ENCODE data around the gene LIMCH1. TPM values are rescaled to one million over a fixed set of nuclear protein-coding genes. Genes with fewer than 3 reads are reported as not detected.

Gene LIMCH1
- total and polyA plus RNA-seq, 2 of the 8 experiments (the other 6 are each of a cell fraction or from before 2014, with no cell fraction given): 2.7 to 3.0 TPM

DNA sequence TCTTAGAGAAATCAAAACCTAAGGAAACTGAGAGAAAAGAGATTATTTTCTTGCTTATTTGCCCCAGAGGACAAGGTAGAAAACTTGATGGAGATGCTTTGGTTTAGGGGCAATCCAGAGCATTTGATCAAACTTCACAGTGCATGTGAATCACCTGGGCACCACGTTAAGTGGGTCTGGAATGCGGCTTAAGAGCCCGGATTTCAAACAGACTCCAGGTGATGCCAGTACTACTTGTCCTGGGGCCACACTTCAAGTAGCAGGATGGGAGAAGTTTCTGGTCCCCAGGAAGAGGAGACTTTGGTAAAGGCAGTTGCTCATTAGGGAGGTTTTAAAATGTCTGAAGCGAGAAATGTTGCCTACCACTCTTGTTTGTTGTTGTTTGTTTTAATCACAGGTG lies 158.8 kb downstream of the LIMCH1 start:
- FAIRE-seq (no peak), DNase-seq (ENCODE audit: low read depth in 1 of 2, low spot score in 2 of 2) (no peak)
- ChIA-PET CTCF (ENCODE audit: partially characterized antibody) (interaction anchor here (0.6 to 1.7 kb wide), 4 partner anchors 35 to 387 kb away, joined by 3 to 14 read pairs (median 4); no protein-coding TSS in a partner anchor), POLR2A (ENCODE audit: partially characterized antibody) (no interaction called here)
- Histone ChIP-seq H3K4me1 (replicated peaks in 1 of 4; ENCODE audit: control insufficient read depth in 3 of 4, insufficient read depth in 4 of 4, low read length in 3 of 4) (no peaks in the 10 kb centered on the region), H2AFZ (ENCODE audit: low read length) (no peak overlapping the region), H3K4me3 (ENCODE audit: extremely low read depth in 1 of 4, insufficient read depth in 2 of 4, low read depth in 3 of 4, low read length in 4 of 4) (no peak overlapping the region), H3K4ac (replicated peaks; ENCODE audit: insufficient read length, low read depth, low read length) (no peak overlapping the region), H2BK120ac (replicated peaks; ENCODE audit: low read depth, low read length) (no peak overlapping the region), H3K79me1 (ENCODE audit: low read depth, low read length) (no peaks in the 10 kb centered on the region), H3K56ac (replicated peaks; ENCODE audit: insufficient read length, low read depth, low read length) (no peak overlapping the region), H4K91ac (replicated peaks; ENCODE audit: insufficient read length, low read length) (no peak overlapping the region), H3K27me3 (replicated peaks in 1 of 4; ENCODE audit: control insufficient read depth in 3 of 4, extremely low read depth in 1 of 4, insufficient read depth in 3 of 4, low read length in 3 of 4) (no peaks in the 10 kb centered on the region), H2BK20ac (ENCODE audit: low read length) (no peak overlapping the region), H2BK15ac (ENCODE audit: low read length) (no peak overlapping the region), H4K8ac (ENCODE audit: extremely low read depth, insufficient read depth, low read length) (no peak overlapping the region), H2AK5ac (ENCODE audit: low read depth, low read length) (no peak overlapping the region), H2BK5ac (ENCODE audit: low read depth, low read length) (no peak overlapping the region), H2BK12ac (ENCODE audit: low read depth, low read length) (no peak overlapping the region), H3K27ac (ENCODE audit: low read depth, low read length) (no peak overlapping the region), H3K9me3 (ENCODE audit: insufficient read depth in 2 of 2, low read depth in 1 of 2, low read length in 1 of 2) (no peaks in the 10 kb centered on the region), H4K20me1 (replicated peaks in 1 of 2; ENCODE audit: control insufficient read depth in 1 of 2, insufficient read depth in 2 of 2, low read length in 2 of 2) (no peaks in the 10 kb centered on the region), H3K4me2 (ENCODE audit: insufficient read depth in 1 of 2, low read depth in 2 of 2, low read length in 2 of 2) (no peak overlapping the region), H3K79me2 (ENCODE audit: control insufficient read depth in 1 of 2, insufficient read depth in 2 of 2, low read length in 2 of 2) (no peaks in the 10 kb centered on the region), H3K23ac (ENCODE audit: insufficient read length) (no peak overlapping the region), H3K14ac (ENCODE audit: insufficient read length) (no peak overlapping the region), H3K36me3 (ENCODE audit: control insufficient read depth in 2 of 4, insufficient read depth in 4 of 4, low read length in 3 of 4) (no peaks in the 10 kb centered on the region), H4K5ac (ENCODE audit: insufficient read length, low read depth, low read length) (no peak overlapping the region), H3K9ac (replicated peaks in 1 of 4; ENCODE audit: extremely low read depth in 1 of 4, low read depth in 3 of 4, low read length in 3 of 4) (no peak overlapping the region), H3K23me2 (ENCODE audit: low read depth, low read length) (no peaks in the 10 kb centered on the region), H3K18ac (ENCODE audit: extremely low read depth, low read length) (no peak overlapping the region)
- WGBS, 2 experiments (ENCODE audit: extremely low coverage in 1 of 2, insufficient coverage in 1 of 2, insufficient read length in 1 of 2, insufficient replicate concordance in 2 of 2, low coverage in 1 of 2, low lambda C conversion rate in 2 of 2, missing lambda C conversion rate in 1 of 2): 81% methylated on average over 4 of the region's 4 CpGs; no CpG with 5 or more reads in 1 of the 2 experiments
- TF ChIP-seq, protein P1, sequence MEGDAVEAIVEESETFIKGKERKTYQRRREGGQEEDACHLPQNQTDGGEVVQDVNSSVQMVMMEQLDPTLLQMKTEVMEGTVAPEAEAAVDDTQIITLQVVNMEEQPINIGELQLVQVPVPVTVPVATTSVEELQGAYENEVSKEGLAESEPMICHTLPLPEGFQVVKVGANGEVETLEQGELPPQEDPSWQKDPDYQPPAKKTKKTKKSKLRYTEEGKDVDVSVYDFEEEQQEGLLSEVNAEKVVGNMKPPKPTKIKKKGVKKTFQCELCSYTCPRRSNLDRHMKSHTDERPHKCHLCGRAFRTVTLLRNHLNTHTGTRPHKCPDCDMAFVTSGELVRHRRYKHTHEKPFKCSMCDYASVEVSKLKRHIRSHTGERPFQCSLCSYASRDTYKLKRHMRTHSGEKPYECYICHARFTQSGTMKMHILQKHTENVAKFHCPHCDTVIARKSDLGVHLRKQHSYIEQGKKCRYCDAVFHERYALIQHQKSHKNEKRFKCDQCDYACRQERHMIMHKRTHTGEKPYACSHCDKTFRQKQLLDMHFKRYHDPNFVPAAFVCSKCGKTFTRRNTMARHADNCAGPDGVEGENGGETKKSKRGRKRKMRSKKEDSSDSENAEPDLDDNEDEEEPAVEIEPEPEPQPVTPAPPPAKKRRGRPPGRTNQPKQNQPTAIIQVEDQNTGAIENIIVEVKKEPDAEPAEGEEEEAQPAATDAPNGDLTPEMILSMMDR (IDR thresholded peaks at IDR 0.05; ENCODE audit: control extremely low read depth in 1 of 3, insufficient read depth in 1 of 3, low read depth in 1 of 3, low read length in 3 of 3): no peak
- TF ChIP-seq EGR1 (IDR thresholded peaks at IDR 0.05; ENCODE audit: borderline replicate concordance, low read depth, low read length) (no peak), KDM4A (IDR thresholded peaks at IDR 0.05; ENCODE audit: low read depth, low read length, severe bottlenecking) (no peak), MAFK (IDR thresholded peaks at IDR 0.05; ENCODE audit: low read depth, low read length) (no peak), POU5F1 (IDR thresholded peaks at IDR 0.05; ENCODE audit: low read depth, low read length) (no peak), ASH2L (IDR thresholded peaks at IDR 0.05; ENCODE audit: low read length) (no peak), RFX5 (IDR thresholded peaks at IDR 0.05; ENCODE audit: borderline replicate concordance, low read depth, low read length) (no peak), SUZ12 (IDR thresholded peaks at IDR 0.05; ENCODE audit: low read length) (no peak), NANOG (IDR thresholded peaks at IDR 0.05; ENCODE audit: insufficient read depth, low read depth, low read length, poor library complexity, severe bottlenecking) (no peak), NRF1 (IDR thresholded peaks at IDR 0.05; ENCODE audit: low read depth, low read length) (no peak), POLR2A (IDR thresholded peaks at IDR 0.05; ENCODE audit: control extremely low read depth in 1 of 2, low read depth in 2 of 2, low read length in 2 of 2) (no peak), EZH2 (IDR thresholded peaks at IDR 0.05; ENCODE audit: low read depth, low read length, severe bottlenecking) (no peak)
